Measurements from ENCODE around the gene OR52E4.

OR52E4 gene

GRCh38 chr11:5851002-5851401, 29.4 kb upstream of the OR52E4 start:
- TF ChIP-seq OSR1 (CRISPR knock-in tag; IDR thresholded peaks at IDR 0.05) (no peak), POU6F1 (CRISPR knock-in tag; IDR thresholded peaks at IDR 0.05; ENCODE audit: borderline replicate concordance, low read depth) (no peak), PATZ1 (CRISPR knock-in tag; IDR thresholded peaks at IDR 0.05; ENCODE audit: borderline replicate concordance) (no peak)
- no peak for ATAC-seq

GRCh38 chr11:5857590-5857989, 22.8 kb upstream of the OR52E4 start, which contains the start of gene OR52E8:
Gene OR52E8 (minus strand): TSS chr11:5857690. CDS start chr11:5857690, 0 bp downstream.
- no peak for ATAC-seq

GRCh38 chr11:5865826-5866225, 14.6 kb upstream of the OR52E4 start:
- TF ChIP-seq PPARA (CRISPR knock-in tag; IDR thresholded peaks at IDR 0.05; ENCODE audit: borderline replicate concordance) (no peak), ZNF8 (CRISPR knock-in tag; IDR thresholded peaks at IDR 0.05) (no peak), RARB (CRISPR knock-in tag; IDR thresholded peaks at IDR 0.05) (no peak), GLIS3 (CRISPR knock-in tag; IDR thresholded peaks at IDR 0.05) (no peak), TSHZ2 (CRISPR knock-in tag; IDR thresholded peaks at IDR 0.05) (no peak), ESRRG (CRISPR knock-in tag; IDR thresholded peaks at IDR 0.05) (no peak), ZNF565 (CRISPR knock-in tag; conservative IDR thresholded peaks at IDR 0.05; ENCODE audit: low read depth) (no peak), POU6F1 (CRISPR knock-in tag; IDR thresholded peaks at IDR 0.05; ENCODE audit: borderline replicate concordance, low read depth) (no peak)
- no peak for ATAC-seq

More at GRCh38 chr11:5857590-5857989, 22.8 kb upstream of the OR52E4 start, which contains the start of gene OR52E8:
- TF ChIP-seq POU6F1 (CRISPR knock-in tag; IDR thresholded peaks at IDR 0.05; ENCODE audit: borderline replicate concordance, low read depth) (no peak), GLIS3 (CRISPR knock-in tag; IDR thresholded peaks at IDR 0.05) (no peak), ZNF70 (CRISPR knock-in tag; IDR thresholded peaks at IDR 0.05) (no peak), ZNF565 (CRISPR knock-in tag; conservative IDR thresholded peaks at IDR 0.05; ENCODE audit: low read depth) (no peak), PATZ1 (CRISPR knock-in tag; IDR thresholded peaks at IDR 0.05; ENCODE audit: borderline replicate concordance) (no peak)

GRCh38 chr11:5878564-5878963, 1.9 kb upstream of the OR52E4 start:
- no peak for ATAC-seq
- no peak for TF ChIP-seq ISL1 (CRISPR knock-in tag; IDR thresholded peaks at IDR 0.05)
- TF ChIP-seq RARB (CRISPR knock-in tag; IDR thresholded peaks at IDR 0.05) = no peak
- TF ChIP-seq ZNF70 (CRISPR knock-in tag; IDR thresholded peaks at IDR 0.05) = no peak
- TF ChIP-seq ZNF8 (CRISPR knock-in tag; IDR thresholded peaks at IDR 0.05) = no peak
- no peak for TF ChIP-seq ESRRG (CRISPR knock-in tag; IDR thresholded peaks at IDR 0.05)
- TF ChIP-seq TCF4 (CRISPR knock-in tag; IDR thresholded peaks at IDR 0.05; ENCODE audit: borderline replicate concordance) = no peak
- no peak for TF ChIP-seq OSR1 (CRISPR knock-in tag; IDR thresholded peaks at IDR 0.05)
- no peak for TF ChIP-seq ZNF565 (CRISPR knock-in tag; conservative IDR thresholded peaks at IDR 0.05; ENCODE audit: low read depth)

All from SK-N-SH treated with all-trans-retinoic acid at 6 μM for 48 hours (cell line).